ENCODE data around the gene DDX31.

DDX31 gene

GRCh38 chr9:132590318-132591182, 79.2 kb downstream of the DDX31 start:
- ChIA-PET CTCF (interaction anchor here (0.6 to 1.0 kb wide), 2 partner anchors 11 to 410 kb away, joined by 3 read pairs; no protein-coding TSS in a partner anchor), POLR2A (ENCODE audit: low non-redundant PET) (no interaction called here)
- no peak for DNase-seq (ENCODE audit: low spot score)
- H3K27ac ChIP-seq = no peak overlapping the region
- no peak for TF ChIP-seq CTCF (conservative IDR thresholded peaks at IDR 0.05; ENCODE audit: low read depth)

DNA sequence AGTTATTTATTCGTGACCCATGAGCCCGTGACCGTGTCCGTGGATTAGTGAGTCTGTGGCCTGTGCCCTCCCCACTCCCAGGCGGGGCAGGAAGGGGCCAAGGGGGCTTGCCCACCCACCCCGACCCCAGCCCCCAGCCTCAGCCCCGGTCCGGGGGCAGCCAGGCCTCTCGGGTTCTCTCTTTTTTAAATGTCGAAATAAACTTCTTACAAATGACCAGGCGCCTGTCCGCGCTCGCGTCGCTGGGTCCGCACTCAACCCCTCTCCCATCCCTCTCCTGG, 79.8 kb downstream of the DDX31 start:
- ChIA-PET POLR2A (ENCODE audit: low non-redundant PET) (no interaction called here), CTCF (interaction anchor here (0.6 to 1.0 kb wide), 2 partner anchors 11 to 410 kb away, joined by 3 read pairs; no protein-coding TSS in a partner anchor)
- no peak overlapping the region for H3K27ac ChIP-seq
- TF ChIP-seq CTCF (conservative IDR thresholded peaks at IDR 0.05; ENCODE audit: low read depth) = no peak
- no peak for DNase-seq (ENCODE audit: low spot score)

DNA sequence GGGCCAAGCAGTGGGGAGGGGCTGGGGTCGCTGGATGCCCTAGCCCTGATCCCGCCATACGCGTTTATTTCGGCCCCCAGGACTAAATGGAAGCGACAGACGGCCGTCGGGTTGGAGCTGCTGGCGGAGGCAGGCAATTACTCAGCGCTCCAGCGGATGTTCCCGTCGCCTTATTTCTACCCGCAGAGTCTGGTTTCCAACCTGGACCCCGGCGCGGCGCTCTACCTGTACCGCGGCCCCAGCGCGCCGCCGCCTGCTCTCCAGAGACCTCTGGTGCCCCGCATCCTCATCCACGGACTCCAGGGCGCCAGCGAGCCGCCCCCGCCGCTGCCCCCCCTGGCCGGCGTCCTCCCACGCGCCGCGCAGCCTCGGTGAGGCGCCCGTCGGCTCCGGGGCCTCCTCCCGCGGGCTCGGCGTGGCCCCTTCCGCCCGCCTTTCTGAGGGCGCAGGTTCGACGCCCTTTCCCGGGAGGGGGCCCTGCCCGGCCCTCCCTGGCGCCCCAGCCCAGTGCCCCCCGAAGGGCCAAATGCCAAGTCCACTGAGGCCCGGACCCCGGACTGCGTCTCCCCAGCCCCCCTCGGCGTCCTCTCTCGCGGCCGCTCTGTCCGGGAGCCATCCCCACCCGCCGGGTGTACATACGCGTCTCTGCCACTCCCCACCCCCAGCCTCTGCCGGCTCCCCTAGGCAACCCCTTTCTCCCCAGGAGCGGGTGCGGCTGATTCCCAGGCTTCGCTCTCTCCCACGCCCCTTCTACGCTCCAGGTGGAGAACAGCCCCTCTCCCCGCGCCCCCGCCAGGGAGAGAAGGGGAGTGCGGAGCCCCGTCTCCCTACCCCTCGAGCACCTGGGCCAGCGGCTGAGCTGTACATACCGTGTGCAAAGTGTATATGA, 80.4 kb downstream of the DDX31 start:
- CTCF ChIA-PET = interaction anchor here (0.6 to 1.0 kb wide), 4 partner anchors 12 to 411 kb away, joined by 3 to 5 read pairs (median 3); no protein-coding TSS in a partner anchor
- H3K27ac ChIP-seq = no peak overlapping the region
- TF ChIP-seq CTCF (conservative IDR thresholded peaks at IDR 0.05; ENCODE audit: low read depth) = no peak
- no peak for DNase-seq (ENCODE audit: low spot score)
- POLR2A ChIA-PET (ENCODE audit: low non-redundant PET) = no interaction called here

- ChIA-PET CTCF (interaction anchor here (0.6 to 0.7 kb wide), 3 partner anchors 17 to 27 kb away, joined by 3 to 5 read pairs (median 4); no protein-coding TSS in a partner anchor), POLR2A (ENCODE audit: low non-redundant PET) (no interaction called here)
- no peak for TF ChIP-seq CTCF (conservative IDR thresholded peaks at IDR 0.05; ENCODE audit: low read depth)
- H3K27ac ChIP-seq = no peak overlapping the region
- no peak for DNase-seq (ENCODE audit: low spot score)
These were observed 81.2 kb downstream of the DDX31 start for GRCh38 chr9:132588501-132589147.

- DNase-seq (ENCODE audit: low spot score) = no peak
- H3K27ac ChIP-seq = no peak overlapping the region
- POLR2A ChIA-PET (ENCODE audit: low non-redundant PET) = no interaction called here
- TF ChIP-seq CTCF (conservative IDR thresholded peaks at IDR 0.05; ENCODE audit: low read depth) = no peak
- CTCF ChIA-PET = interaction anchor here (0.6 kb wide), 1 partner anchor 26 kb away, joined by 4 read pairs; no protein-coding TSS in a partner anchor
These were observed 81.7 kb downstream of the DDX31 start for GRCh38 chr9:132588098-132588497.

- TF ChIP-seq CTCF (conservative IDR thresholded peaks at IDR 0.05; ENCODE audit: low read depth) = no peak
- ChIA-PET CTCF (interaction anchor here (0.6 kb wide), 1 partner anchor 25 kb away, joined by 4 read pairs; no protein-coding TSS in a partner anchor), POLR2A (ENCODE audit: low non-redundant PET) (no interaction called here)
- no peak overlapping the region for H3K27ac ChIP-seq
- no peak for DNase-seq (ENCODE audit: low spot score)
These were observed 82.2 kb downstream of the DDX31 start for GRCh38 chr9:132587592-132587955.
